ENCODE results near the gene PLCL2. TPM values are rescaled to one million over a fixed set of nuclear protein-coding genes. Genes with fewer than 3 reads are reported as not detected.
"Not testable (repeated sequence)": the region's sequence is repeated elsewhere in the genome, so short reads cannot be mapped to it uniquely, and the experiment has no call there.

PLCL2 gene
- polyA plus RNA-seq, 4 donors, result 14.7 to 18.3 (median 16.1) TPM

DNA sequence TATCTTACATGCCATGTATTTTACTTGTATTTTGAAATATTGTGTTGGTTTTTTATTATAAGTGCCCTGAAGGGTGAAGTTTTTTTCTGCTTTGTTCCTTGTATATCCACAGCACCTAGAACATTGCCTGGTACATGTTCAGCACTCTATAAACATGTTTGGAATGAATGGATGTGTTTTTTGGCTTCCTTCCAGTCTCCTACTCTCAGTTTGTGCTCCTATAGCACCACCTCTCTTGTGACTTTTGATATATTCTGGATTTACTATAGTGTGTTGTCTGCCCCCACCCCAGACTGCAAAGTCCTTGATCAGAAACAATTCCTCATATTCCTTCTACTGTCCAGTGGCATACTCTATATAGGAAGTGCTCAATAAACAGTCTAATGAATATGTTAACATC lies 60.6 kb downstream of the PLCL2 start:
- DNase-seq (ENCODE audit: low read depth in 4 of 4, low spot score in 3 of 4), result no peak

DNA sequence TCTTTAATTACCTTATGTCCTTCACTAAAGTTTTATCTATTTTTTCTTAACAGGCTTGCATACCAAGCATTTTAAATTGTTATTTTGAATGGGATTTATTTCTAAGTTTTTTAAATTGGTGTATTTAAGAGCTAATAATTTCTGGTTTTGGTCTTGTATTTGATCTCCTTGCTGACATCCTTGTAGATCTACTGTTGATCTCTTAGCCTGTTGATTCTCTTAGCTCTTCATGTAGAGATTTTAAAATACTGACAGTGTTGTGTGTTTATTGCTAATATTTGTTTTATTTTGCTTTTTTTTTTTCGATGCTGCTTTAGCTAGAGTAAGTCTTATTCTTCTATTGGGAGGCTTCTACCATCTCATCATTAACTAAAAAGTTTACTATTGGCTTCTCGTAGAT lies 65.5 kb downstream of the PLCL2 start:
- DNase-seq (ENCODE audit: low read depth in 4 of 4, low spot score in 3 of 4), result no peak

DNA sequence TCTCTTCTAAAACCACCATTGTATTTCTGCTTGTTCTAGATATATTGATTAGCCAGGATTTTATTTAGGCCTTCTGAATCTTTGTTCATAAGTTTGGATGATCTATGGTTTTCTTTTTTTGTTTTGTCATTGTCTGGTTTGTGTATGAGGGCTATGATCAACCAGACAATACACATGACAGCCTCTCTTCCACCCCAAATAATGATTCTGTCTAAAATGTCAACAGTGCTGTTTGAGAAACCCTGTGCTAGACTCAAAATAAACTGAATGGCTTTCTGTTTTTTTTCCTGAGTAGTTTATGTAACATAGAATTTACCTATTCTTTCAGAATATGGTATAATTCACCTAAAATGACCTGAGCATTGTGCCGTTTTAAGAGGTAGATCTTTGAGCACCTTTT lies 66.1 kb downstream of the PLCL2 start:
- DNase-seq (ENCODE audit: low read depth in 4 of 4, low spot score in 3 of 4), result no peak

DNA sequence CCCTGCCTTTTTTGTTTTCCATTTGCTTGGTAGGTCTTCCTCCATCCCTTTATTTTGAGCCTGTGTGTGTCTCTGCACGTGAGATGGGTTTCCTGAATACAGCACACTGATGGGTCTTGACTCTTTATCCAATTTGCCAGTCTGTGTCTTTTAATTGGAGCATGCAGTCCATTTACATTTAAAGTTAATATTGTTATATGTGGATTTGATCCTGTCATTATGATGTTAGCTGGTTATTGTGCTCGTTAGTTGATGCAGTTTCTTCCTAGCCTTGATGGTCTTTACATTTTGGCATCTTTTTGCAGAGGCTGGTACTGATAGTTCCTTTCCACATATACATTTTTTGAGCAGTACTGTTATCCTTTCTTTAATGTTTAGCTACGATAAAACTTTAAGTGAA lies 73.1 kb downstream of the PLCL2 start:
- DNase-seq (ENCODE audit: low read depth in 4 of 4, low spot score in 3 of 4), result not testable (repeated sequence)

DNA sequence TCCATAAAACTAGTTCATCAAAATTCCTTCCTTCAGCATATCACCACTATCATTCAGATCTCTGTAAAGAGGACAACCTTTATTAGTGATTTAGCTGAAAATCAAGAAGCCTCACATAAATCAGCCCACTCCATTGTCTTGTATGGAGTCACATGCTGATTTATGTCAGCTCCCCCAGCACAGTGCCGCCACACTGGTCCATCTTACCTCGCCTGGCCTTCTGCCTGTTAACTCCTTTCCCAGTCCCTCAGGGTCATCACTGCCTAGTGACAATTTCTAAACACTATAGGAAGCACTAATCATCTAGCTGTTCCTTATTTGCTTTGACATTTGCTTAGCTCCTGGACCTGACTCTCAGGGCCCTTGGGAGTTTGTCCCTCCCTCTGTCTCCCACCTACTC lies 75.4 kb downstream of the PLCL2 start:
- no peak for DNase-seq (ENCODE audit: low read depth in 4 of 4, low spot score in 3 of 4)

DNA sequence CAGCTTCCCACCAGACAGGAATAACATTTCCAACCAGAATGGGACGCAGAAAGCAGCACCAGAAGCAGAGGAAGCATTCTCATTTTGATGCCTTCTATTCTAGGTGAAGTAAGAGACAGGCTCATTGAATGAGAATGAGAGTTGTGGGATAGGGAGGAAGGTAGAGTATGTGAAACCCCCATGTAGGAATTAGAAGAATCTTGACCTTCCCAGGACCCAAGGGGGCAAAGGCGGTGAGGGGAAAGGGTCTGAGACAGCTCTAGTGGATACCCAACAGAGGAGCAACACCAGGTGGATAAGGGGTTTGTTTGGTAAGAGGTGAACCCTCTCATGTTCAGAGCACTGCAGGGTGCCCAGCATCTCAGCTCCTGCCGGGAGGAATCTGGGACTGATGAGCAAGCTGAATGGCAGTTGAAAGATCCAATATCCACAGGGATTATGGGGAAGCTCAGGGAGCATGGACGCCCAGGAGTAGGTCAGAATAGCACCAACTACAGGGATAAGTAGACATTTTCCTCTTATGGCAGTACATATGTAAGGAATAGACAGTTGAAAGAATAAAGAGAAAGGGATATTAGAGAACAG lies 77.0 kb downstream of the PLCL2 start:
- no peak for DNase-seq (ENCODE audit: low read depth in 4 of 4, low spot score in 3 of 4)

DNA sequence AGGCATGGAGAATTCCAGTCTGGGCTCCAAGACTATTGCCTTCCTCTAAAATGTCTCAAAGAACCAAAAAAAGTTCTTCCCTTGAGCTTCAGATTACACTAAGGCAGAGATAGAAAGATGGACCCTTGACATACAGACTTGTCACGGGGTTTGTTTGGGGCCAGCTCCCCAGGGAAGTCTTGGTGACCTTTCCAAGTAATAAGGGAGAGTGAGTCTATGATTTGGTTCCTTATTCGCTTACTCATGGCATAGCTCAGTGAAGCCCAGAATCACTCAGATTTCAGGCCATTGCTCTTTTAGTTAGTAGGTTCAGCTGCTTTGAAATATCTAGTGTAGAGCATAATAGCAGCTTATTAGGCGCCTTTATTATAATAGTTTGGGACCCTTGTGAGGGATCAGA lies 90.3 kb downstream of the PLCL2 start:
- no peak for DNase-seq (ENCODE audit: low read depth in 4 of 4, low spot score in 3 of 4)

DNA sequence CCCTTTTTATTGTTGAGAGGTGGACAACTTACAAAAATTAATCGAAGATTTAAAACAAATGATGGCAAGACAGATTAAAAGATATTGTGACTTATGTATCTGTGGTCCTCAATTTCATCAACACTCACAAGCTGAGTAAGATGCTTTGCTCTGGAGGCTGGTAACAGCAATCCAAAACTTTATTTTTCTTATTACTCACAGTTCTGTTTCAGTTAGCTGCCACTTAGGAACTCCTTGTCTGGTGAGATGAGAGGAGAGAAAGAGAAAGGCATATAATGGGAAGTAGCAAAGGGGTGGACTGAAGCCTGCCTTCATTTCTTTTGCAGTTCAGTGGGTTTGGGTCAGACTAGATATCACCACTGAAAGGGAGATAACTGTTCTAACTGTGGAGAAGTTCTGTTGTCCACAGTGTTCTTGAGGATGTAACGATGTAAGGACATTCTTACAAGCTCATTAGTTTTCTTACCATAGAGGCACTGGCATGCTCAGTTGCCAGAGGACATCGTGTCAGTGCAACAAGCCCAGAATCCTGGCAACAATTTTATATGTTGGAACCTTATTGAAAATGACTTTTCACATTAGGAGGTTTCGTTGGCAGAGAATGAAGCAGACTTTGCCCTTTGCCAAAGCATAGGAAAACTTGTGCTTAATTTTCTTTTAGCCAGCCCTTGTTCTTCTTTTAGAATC lies 93.6 kb downstream of the PLCL2 start:
- no peak for DNase-seq (ENCODE audit: low read depth in 4 of 4, low spot score in 3 of 4)

DNA sequence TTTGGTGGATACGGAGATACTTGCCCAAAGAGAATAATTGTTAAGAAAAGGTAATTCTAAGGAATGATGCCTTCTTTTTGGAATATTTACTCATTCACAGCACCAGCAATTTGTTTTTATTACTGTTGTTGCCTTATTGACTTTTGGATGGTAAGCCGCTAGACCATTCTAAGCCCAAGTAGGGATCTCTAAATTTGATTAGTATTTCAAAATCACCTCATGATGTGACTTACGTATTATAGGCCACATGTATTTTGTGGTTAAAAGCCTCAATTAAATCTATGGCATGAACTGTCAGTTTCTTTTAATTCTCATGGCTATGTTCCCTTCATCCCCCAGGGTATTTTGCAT lies 94.1 kb downstream of the PLCL2 start:
- no peak for DNase-seq (ENCODE audit: low read depth in 4 of 4, low spot score in 3 of 4)

DNA sequence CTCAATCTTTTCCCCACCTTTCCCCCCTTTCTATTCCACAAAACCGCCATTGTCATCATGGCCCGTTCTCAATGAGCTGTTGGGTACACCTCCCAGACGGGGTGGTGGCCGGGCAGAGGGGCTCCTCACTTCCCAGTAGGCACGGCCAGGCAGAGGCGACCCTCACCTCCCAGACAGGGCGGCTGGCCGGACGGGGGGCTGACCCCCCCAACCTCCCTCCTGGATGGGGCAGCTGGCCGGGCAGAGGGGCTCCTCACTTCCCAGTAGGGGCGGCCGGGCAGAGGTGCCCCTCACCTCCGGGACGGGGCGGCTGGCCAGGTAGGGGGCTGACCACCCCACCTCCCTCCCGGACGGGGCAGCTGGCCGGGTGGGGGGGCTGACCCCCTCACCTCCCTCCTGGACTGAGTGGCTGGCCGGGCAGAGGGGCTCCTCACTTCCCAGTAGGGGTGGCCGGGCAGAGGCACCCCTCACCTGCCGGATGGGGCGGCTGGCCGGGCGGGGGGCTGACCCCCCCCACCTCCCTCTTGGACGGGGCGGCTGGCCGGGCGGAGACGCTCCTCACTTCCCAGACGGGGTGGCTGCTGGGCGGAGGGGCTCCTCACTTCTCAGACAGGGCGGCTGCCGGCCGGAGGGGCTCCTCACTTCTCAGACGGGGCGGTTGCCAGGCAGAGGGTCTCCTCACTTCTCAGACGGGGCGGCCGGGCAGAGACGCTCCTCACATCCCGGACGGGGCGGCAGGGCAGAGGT lies 95.2 kb downstream of the PLCL2 start:
- not testable (repeated sequence) for DNase-seq (ENCODE audit: low read depth in 4 of 4, low spot score in 3 of 4)

DNA sequence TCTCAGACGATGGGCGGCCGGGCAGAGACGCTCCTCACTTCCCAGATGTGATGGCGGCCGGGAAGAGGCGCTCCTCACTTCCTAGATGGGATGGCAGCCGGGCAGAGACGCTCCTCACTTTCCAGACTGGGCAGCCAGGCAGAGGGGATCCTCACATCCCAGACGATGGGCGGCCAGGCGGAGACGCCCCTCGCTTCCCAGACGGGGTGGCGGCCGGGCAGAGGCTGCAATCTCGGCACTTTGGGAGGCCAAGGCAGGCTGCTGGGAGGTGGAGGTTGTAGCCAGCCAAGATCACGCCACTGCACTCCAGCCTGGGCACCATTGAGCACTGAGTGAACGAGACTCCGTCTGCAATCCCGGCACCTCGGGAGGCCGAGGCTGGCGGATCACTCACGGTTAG lies 95.8 kb downstream of the PLCL2 start:
- DNase-seq (ENCODE audit: low read depth in 4 of 4, low spot score in 3 of 4), result not testable (repeated sequence)

DNA sequence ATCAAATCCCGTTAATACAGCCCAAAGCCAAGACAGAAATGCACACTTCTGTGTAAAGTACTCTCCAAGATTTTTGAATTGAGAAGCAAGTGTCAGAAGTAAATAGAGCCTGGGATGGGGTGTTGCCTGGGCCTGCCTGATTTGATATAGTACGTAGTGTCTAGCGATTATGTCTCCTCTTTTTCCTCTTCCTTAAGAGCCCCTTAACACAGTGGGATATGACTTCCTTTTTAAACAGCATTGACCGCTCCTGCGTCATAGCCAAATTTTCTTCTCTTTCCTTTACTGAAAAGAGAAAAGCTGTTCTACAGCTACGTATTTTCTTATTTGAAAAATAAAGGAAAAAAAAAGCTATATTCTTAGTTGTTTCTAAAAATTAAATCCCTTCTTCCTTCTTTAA lies 97.7 kb downstream of the PLCL2 start:
- no peak for DNase-seq (ENCODE audit: low read depth in 4 of 4, low spot score in 3 of 4)

DNA sequence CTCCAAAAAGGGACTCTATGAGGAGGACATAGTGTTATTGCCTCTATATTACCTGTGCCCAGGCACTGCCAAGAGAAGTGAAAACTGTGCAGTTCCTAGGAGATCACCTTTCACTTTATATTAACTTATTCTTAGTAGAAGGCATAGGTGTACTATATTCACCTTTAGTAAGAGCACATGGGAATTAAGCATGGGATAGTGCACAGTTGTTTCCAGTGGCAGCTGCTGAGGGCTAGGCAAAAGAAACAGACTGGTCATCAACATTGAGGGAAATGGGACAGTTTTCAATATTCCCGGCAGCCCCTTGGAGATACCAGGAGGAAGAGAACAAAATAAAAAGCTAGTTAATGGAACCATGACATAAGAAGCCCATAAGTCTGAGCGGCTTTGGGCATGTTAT lies 100.9 kb downstream of the PLCL2 start:
- DNase-seq (ENCODE audit: low read depth in 4 of 4, low spot score in 3 of 4), result no peak

DNA sequence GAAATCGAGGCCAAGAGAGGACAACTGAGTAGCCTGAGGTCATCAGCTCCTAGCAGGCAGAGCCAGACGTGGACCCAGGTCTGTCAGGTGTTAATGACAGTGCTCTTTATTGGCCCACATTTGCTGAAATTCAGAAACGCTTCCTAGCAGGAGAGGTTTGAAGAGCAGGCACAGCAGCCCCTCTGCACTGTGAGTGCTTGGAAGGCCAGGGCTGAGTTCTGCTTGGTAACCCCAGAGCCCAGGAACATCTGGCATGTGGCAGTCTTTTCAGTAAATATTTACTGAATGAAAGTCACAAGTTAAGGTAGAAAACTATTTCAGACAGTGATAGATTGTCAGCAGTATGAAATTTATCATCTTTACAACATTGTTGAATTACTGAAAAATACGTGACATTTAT lies 102.4 kb downstream of the PLCL2 start:
- no peak for DNase-seq (ENCODE audit: low read depth in 4 of 4, low spot score in 3 of 4)

DNA sequence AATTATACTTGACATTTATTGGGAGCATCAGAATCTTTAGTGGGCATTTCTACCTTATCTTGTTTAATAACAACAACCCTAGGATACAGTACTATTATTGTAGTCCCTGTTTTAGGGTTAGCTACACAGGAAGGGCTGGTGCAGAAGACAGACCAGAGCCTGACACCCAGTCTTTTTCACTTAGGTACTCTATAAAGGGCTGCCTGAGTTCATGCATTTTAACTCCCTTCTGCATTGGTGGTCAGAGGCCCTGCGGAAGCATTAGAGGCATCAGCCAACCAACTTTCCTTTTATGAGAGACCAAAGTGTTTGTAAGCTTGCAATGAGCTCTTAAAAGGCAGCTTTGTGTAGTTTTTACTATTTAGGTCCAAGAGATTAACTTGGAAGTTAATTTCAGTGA lies 105.4 kb downstream of the PLCL2 start:
- no peak for DNase-seq (ENCODE audit: low read depth in 4 of 4, low spot score in 3 of 4)

DNA sequence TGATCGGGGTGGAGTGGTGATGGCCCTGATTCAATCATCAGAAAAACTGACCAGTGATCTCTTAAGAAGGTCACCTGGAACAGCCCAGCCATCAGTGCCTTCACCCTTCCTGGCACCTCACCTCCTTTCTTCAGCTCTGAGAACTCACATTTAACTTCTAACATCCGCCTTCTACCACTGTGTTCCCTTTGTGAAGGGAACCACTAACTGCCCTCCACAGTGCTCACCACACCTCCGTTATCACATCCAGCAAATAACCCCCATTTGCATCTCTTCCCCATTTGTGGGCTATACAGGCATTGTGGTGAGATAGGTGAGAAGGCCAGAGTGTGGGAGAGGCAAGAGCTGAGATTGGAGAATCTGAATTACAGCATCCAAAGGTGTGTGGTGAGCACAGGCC lies 107.4 kb downstream of the PLCL2 start:
- no peak for DNase-seq (ENCODE audit: low read depth in 4 of 4, low spot score in 3 of 4)

DNA sequence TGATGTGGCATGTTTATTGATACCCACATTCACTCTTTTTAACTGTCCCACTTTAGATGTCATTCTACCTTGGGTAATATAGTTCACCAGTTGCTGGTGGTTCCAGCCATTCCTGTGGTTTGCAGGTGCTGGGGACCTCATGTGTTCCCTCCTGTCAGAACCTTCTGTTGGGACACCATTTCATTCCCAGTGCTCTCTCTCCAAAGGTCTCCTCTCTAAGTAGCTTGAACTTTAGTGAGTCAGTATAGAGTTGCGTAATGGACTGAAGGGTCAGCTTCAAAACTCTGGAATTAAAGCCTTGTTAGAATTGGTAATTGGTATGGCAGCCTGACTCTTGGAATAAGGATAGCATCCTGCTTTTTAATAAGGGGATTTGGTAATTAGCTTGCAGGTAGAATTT lies 108.5 kb downstream of the PLCL2 start:
- no peak for DNase-seq (ENCODE audit: low read depth in 4 of 4, low spot score in 3 of 4)

DNA sequence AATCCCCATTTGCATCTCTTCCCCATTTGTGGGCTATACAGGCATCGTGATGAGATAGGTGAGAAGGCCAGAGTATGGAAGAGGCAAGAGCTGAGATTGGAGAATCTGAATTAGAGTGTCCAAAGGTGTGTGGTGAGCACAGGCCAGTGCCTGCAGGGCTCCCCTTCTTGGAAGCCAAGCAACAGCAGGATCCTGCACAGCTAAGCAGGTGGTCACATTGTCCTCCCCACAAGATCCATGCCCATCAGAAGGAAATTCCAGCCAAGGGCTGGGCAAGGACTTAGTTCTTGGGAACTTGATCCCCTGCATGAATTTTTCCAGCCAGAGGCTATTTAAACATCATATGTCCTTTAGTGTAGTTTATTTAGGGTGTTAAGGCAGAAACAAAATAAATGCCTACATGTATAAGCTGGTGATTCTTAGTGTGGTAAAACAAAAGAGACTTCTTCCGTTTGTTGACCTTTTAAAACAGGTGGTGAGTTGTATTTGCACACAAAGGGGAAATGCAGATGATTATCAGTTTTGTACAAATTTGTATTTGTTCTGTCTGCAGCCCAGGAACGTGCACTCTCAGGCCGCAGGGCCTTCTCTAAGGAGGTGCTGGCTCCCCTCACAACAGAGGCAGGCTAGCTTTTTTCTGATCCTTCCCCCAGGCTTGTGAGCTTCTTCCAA lies 110.2 kb downstream of the PLCL2 start:
- DNase-seq (ENCODE audit: low read depth in 4 of 4, low spot score in 3 of 4), result no peak

DNA sequence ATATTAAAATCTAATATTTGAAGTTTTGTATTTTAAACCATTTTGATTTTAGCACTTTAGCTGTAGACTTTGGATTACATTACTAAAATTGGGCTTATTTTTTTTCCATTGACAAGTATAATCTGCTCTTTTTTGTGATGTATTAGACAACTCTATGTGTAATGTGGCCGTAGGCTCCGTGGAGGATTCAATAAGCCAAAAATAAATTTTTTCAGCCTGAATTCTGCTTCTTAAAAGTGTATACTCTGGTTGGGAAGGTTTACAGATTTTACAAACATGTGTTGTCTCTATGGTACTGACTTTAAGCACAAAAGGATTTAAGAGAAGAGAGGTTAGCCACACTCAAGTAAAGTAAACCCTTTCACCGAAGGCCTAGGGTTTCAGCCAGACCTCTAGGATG lies 110.8 kb downstream of the PLCL2 start:
- DNase-seq (ENCODE audit: low read depth in 4 of 4, low spot score in 3 of 4), result no peak

DNA sequence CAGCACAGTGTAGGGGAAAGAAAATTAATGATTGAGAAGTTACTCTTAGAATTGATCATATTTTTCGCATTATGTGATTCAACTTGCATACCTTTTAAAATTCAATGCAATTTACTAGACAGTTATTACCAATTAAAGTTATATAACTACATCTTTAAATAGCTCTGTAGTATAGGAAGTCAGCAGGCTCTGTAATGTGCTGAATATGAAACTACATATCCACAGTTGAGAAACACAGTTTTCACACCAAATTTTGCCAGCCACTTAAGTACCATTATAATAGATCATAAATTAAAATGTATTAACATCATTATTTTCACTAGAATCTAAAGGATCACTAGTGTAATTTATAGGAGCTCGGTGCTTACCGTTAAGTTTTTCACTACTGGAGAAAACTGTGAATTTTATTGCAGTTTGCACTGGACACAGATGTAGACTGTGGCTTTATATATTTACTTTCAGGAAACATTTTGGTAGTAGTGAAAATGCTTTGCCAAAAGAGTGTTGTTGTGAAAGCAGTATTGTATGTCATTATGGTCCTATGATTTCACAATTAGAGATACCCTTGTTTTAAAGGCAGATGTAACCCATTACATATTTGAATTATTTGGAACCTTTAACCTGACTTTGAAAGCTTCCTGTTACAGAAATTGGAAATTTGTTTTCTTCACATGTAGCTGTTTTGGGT lies 113.6 kb downstream of the PLCL2 start:
- DNase-seq (ENCODE audit: low read depth in 4 of 4, low spot score in 3 of 4), result no peak

DNA sequence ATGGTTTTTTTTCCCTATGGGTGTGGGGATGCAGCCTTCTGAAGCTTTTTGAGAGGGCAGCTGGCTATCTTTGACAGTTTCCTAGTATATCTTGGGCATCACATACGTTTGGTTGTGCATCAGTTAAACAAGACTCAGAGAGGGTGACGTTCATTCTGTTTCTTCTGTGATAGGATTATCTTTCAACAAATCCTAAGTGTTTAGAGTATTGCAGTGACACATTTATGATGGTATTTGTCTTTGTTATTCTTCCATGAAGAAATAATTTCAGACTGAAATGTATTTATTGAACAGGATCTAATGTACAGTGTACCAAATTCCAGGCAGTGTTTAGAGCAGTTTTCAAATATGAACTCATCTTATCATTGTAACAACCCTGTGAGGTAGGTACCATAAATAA lies 114.4 kb downstream of the PLCL2 start:
- DNase-seq (ENCODE audit: low read depth in 4 of 4, low spot score in 3 of 4), result no peak
